HCT116 (cell line): Measurements from ENCODE around the gene ASAP3. TPM values are rescaled to one million over a fixed set of nuclear protein-coding genes. Genes with fewer than 3 reads are reported as not detected.
"Not testable (repeated sequence)": the region's sequence is repeated elsewhere in the genome, so short reads cannot be mapped to it uniquely, and the experiment has no call there.

ENCODE experiments used
- ATAC-seq: fragments of 200-7000 bp; cut with Tn5 transposase; 2 replicates; pipeline ENCODE4 v1.9.1; 2020; ENCODE audit warnings: mild to moderate bottlenecking, moderate library complexity
- BruUV-seq: library from RNA; stranded (reverse); fragments of 400-500 nt; replicated peaks from 2 replicates; lab custom pipeline; 2021; lab: Mats Ljungman, UMichigan
- CTCF ChIA-PET: fragments of 300-600 bp; sonication (Branson Sonifier 250); formaldehyde crosslinking; loops from one replicate; lab custom pipeline; 2021; ENCODE audit warnings: antibody characterized with exemption; lab: Charles Lee
- POLR2A ChIA-PET: fragments of 300-600, 350-600 bp; sonication (Branson Sonifier 250); formaldehyde crosslinking; loops from one replicate; lab custom pipeline; 2021; ENCODE audit warnings: antibody characterized with exemption; lab: Charles Lee
- RAD21 ChIA-PET, 2 experiments: fragments of 300-600 bp; sonication (Branson Sonifier 250); formaldehyde crosslinking; loops; one replicate each; lab custom pipeline; 2023; ENCODE audit warnings: low total read pairs in 2 of 2; ENCODE audit not compliant: uncharacterized antibody in 2 of 2, unreplicated experiment in 2 of 2, low non-redundant PET in 1 of 2; lab: Charles Lee
- DNase-seq: peaks from one replicate; pipeline ENCODE4 v3.0.0-alpha.2; 2010; ENCODE audit warnings: low read depth, low spot score
- H2AFZ ChIP-seq: fragments of 200-600 bp; shearing (Covaris generic), sonication (generic); 2 replicates; pipeline ENCODE4 v1.6.1; 2017; ENCODE audit warnings: low read depth, mixed run types, mixed read lengths, antibody characterized with exemption, low read length; ENCODE audit not compliant: poor library complexity, severe bottlenecking
- H3K27ac ChIP-seq: 2 replicates; pipeline ENCODE4 v1.5.1; 2012; ENCODE audit warnings: low read depth, low read length
- H3K27me3 ChIP-seq: fragments of 200-600 bp; sonication (generic); 2 replicates; pipeline ENCODE4 v1.6.1; 2016; ENCODE audit warnings: mixed run types, low read length, mixed read lengths; ENCODE audit not compliant: insufficient read depth
- H3K36me3 ChIP-seq, 2 experiments: fragments of 200-500 bp in 1 of 2; fragments of 200-600 bp in 1 of 2; sonication (Bioruptor generic) in 1 of 2; sonication (generic) in 1 of 2; 2 replicates each; pipeline versions ENCODE4 v1.5.1 to v1.6.1; 2014 to 2016; ENCODE audit warnings: low read length in 2 of 2, inconsistent platforms in 1 of 2, mixed read lengths in 1 of 2, mixed run types in 1 of 2; ENCODE audit not compliant: insufficient read depth in 2 of 2, control insufficient read depth in 1 of 2
- H3K4me1 ChIP-seq, 2 experiments: fragments of 200-600 bp in 1 of 2; sonication (generic) in 1 of 2; 2 replicates each; pipeline versions ENCODE4 v1.5.1 to v1.6.1; 2012 to 2017; ENCODE audit warnings: low read length in 2 of 2, inconsistent platforms in 1 of 2, mild to moderate bottlenecking in 1 of 2, mixed read lengths in 1 of 2, mixed run types in 1 of 2, moderate library complexity in 1 of 2; ENCODE audit not compliant: insufficient read depth in 2 of 2, control insufficient read depth in 1 of 2
- H3K4me2 ChIP-seq: fragments of 200-600 bp; sonication (generic); 2 replicates; pipeline ENCODE4 v1.6.1; 2017; ENCODE audit warnings: mixed run types, low read length, mixed read lengths
- H3K4me3 ChIP-seq, 2 experiments: fragments of 200-600 bp in 1 of 2; sonication (generic) in 1 of 2; replicated peaks in 1 of 2; 2 replicates each; pipeline ENCODE4 v1.5.1; 2011 to 2016; ENCODE audit warnings: low read length in 2 of 2, control low read depth in 1 of 2, low read depth in 1 of 2, mild to moderate bottlenecking in 1 of 2, mixed read lengths in 1 of 2, mixed run types in 1 of 2
- H3K79me2 ChIP-seq: fragments of 200-600 bp; sonication (generic); 2 replicates; pipeline ENCODE4 v1.6.1; 2017; ENCODE audit warnings: mild to moderate bottlenecking, mixed run types, low read length, moderate library complexity, mixed read lengths; ENCODE audit not compliant: insufficient read depth
- H3K9ac ChIP-seq: fragments of 200-600 bp; sonication (generic); 2 replicates; pipeline ENCODE4 v1.6.1; 2016; ENCODE audit warnings: low read length, mixed read lengths
- H3K9me2 ChIP-seq: fragments of 200-600 bp; sonication (generic), shearing (Covaris generic); 2 replicates; pipeline ENCODE4 v1.6.1; 2017; ENCODE audit warnings: mixed run types, mild to moderate bottlenecking, moderate library complexity; ENCODE audit not compliant: insufficient read depth
- H3K9me3 ChIP-seq, 2 experiments: fragments of 200-500 bp in 1 of 2; fragments of 200-600 bp in 1 of 2; sonication (Bioruptor generic) in 1 of 2; sonication (generic) in 1 of 2; 2 replicates each; pipeline ENCODE4 v1.6.1; 2014 to 2017; ENCODE audit warnings: low read length in 2 of 2, mixed read lengths in 2 of 2, inconsistent platforms in 1 of 2, low read depth in 1 of 2, mild to moderate bottlenecking in 1 of 2, mixed run types in 1 of 2, moderate library complexity in 1 of 2; ENCODE audit not compliant: control insufficient read depth in 1 of 2, insufficient read depth in 1 of 2
- H4K20me1 ChIP-seq: fragments of 200-600 bp; sonication (generic), shearing (Covaris generic); 2 replicates; pipeline ENCODE4 v1.6.1; 2017; ENCODE audit warnings: mixed run types, mild to moderate bottlenecking, moderate library complexity; ENCODE audit not compliant: insufficient read depth
- CEBPB ChIP-seq: IDR thresholded peaks from 2 replicates; pipeline ENCODE4 v1.6.1; 2012; ENCODE audit warnings: low read depth
- EZH2phosphoT487 ChIP-seq: fragments of 200-600 bp; IDR thresholded peaks from 2 replicates; pipeline ENCODE4 v1.6.1; 2018; ENCODE audit warnings: antibody characterized with exemption, borderline replicate concordance
- SRF ChIP-seq: IDR thresholded peaks from 2 replicates; pipeline ENCODE4 v1.6.1; 2012; ENCODE audit warnings: low read depth
- intact Hi-C: fragments of 100-400 bp; cut with micrococcal nuclease; formaldehyde crosslinking; loops from 2 replicates; pipeline ENCODE4 v1.10.0; 2022
- total RNA-seq: library from RNA; stranded (reverse); gene quantifications from one replicate; pipeline ENCODE4 v1.2.1, GENCODE V29; 2021; ENCODE audit not compliant: unreplicated experiment
- TF ChIP-seq, protein P1 (sequence below): IDR thresholded peaks from 2 replicates; pipeline ENCODE4 v1.6.1; 2011; ENCODE audit warnings: mild to moderate bottlenecking, low read length, moderate library complexity; ENCODE audit not compliant: insufficient replicate concordance; ENCODE audit errors: extremely low read depth

ASAP3 gene
- total RNA-seq, 1 experiment from 2014 or later: 19.7 TPM

GRCh38 chr1:23497777-23498439 lies 13.9 kb upstream of the ASAP3 start (continued):
- TF ChIP-seq, protein P1, sequence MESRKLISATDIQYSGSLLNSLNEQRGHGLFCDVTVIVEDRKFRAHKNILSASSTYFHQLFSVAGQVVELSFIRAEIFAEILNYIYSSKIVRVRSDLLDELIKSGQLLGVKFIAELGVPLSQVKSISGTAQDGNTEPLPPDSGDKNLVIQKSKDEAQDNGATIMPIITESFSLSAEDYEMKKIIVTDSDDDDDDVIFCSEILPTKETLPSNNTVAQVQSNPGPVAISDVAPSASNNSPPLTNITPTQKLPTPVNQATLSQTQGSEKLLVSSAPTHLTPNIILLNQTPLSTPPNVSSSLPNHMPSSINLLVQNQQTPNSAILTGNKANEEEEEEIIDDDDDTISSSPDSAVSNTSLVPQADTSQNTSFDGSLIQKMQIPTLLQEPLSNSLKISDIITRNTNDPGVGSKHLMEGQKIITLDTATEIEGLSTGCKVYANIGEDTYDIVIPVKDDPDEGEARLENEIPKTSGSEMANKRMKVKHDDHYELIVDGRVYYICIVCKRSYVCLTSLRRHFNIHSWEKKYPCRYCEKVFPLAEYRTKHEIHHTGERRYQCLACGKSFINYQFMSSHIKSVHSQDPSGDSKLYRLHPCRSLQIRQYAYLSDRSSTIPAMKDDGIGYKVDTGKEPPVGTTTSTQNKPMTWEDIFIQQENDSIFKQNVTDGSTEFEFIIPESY: no peak

GRCh38 chr1:23496490-23497181 lies 12.7 kb upstream of the ASAP3 start:
- POLR2A ChIA-PET: interaction anchor here (0.9 to 1.4 kb wide), 9 partner anchors 8 to 152 kb away, joined by 3 to 9 read pairs (median 4); partner anchors contain the start of genes ASAP3 and E2F2
- H3K27ac ChIP-seq: 0 out of 2 replicates have a peak overlapping the region, but pooled peaks have one; percentile 10
- H3K27me3 ChIP-seq: no peaks in the 10 kb centered on the region
- no peak overlapping the region for H3K9ac ChIP-seq
- BruUV-seq: no TSS peak
- CTCF ChIA-PET: interaction anchor here (0.7 to 4.9 kb wide), 30 partner anchors 8 to 420 kb away, joined by 3 to 114 read pairs (median 6); partner anchors contain the start of genes ASAP3, E2F2, HNRNPR and RPL11
- peaks cover 0 to 3% of the 10 kb centered on the region in 2 experiments; a peak in 1 of 4 replicates for H3K4me1 ChIP-seq
- no peaks in the 10 kb centered on the region for H3K9me3 ChIP-seq
- no peak overlapping the region for H3K4me2 ChIP-seq
- no peak overlapping the region for H3K4me3 ChIP-seq
- H3K9me2 ChIP-seq: no peaks in the 10 kb centered on the region
- intact Hi-C loops: loop anchor here (1.0 kb wide), 1 partner anchor 44 kb away; no protein-coding TSS in a partner anchor
- no peak for TF ChIP-seq SRF
- no peak for TF ChIP-seq EZH2phosphoT487
- no peak for TF ChIP-seq CEBPB
- ATAC-seq (peak; percentile 49), DNase-seq (no peak)
- no peaks in the 10 kb centered on the region for H4K20me1 ChIP-seq
- no peaks in the 10 kb centered on the region for H3K79me2 ChIP-seq
- H3K36me3 ChIP-seq: no peaks in the 10 kb centered on the region
- RAD21 ChIA-PET: interaction anchor here (0.5 to 2.3 kb wide), 9 partner anchors 12 to 140 kb away, joined by 3 to 31 read pairs (median 5); no protein-coding TSS in a partner anchor
- no peak overlapping the region for H2AFZ ChIP-seq

DNA sequence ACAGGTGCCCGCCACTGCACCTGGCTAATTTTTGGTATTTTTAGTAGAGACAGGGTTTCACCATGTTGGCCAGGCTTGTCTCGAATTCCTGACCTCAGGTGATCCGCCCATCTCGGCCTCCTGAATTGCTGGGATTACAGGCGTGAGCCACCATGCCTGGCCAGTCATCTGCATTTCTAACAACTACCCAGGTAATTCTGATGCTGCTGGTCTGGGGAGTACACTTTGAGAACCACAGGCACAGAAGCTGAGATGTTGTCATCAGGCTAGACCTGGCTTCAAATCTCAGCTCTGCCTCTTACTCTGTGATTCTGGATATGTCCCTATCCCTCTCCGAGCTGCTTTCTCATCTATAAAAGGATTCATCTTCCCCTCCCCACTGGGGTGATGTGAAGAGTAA lies 10.9 kb upstream of the ASAP3 start:
- H3K79me2 ChIP-seq, H3K36me3 ChIP-seq, H3K4me2 ChIP-seq, H3K27ac ChIP-seq, H2AFZ ChIP-seq, H3K9ac ChIP-seq, H3K9me3 ChIP-seq, H3K27me3 ChIP-seq, H3K4me1 ChIP-seq, DNase-seq, ATAC-seq, BruUV-seq, POLR2A ChIA-PET, intact Hi-C loops, H4K20me1 ChIP-seq, H3K4me3 ChIP-seq, RAD21 ChIA-PET, H3K9me2 ChIP-seq: not testable (repeated sequence)
- CTCF ChIA-PET: interaction anchor here (1.2 kb wide), 1 partner anchor 142 kb away, joined by 4 read pairs; no protein-coding TSS in a partner anchor

GRCh38 chr1:23492776-23493175 lies 8.8 kb upstream of the ASAP3 start:
- RAD21 ChIA-PET, H3K36me3 ChIP-seq, H3K79me2 ChIP-seq, intact Hi-C loops, H3K4me2 ChIP-seq, H3K9ac ChIP-seq, CTCF ChIA-PET, DNase-seq, H3K27ac ChIP-seq, H2AFZ ChIP-seq, H3K27me3 ChIP-seq, H3K4me1 ChIP-seq, ATAC-seq, BruUV-seq, H3K9me3 ChIP-seq, POLR2A ChIA-PET, H3K4me3 ChIP-seq, H4K20me1 ChIP-seq, H3K9me2 ChIP-seq: not testable (repeated sequence)
